ENCODE data around the gene GPR27. TPM values are rescaled to one million over a fixed set of nuclear protein-coding genes. Genes with fewer than 3 reads are reported as not detected.

Gene GPR27
- total RNA-seq, 2 experiments from 2014 or later: 0.68 to 0.91 TPM

- Mint-ChIP-seq H3K27me3 (peaks cover 40% of the 10 kb centered on the region), H3K36me3 (no peaks in the 10 kb centered on the region), H3K9me3 (no peaks in the 10 kb centered on the region), H3K4me3 (no peak overlapping the region), H3K27ac (no peak overlapping the region), H3K4me1 (peaks cover 17% of the 10 kb centered on the region)
- DNase-seq: no peak
These were observed 34.3 kb downstream of the GPR27 start for GRCh38 chr3:71787851-71788405.

DNA sequence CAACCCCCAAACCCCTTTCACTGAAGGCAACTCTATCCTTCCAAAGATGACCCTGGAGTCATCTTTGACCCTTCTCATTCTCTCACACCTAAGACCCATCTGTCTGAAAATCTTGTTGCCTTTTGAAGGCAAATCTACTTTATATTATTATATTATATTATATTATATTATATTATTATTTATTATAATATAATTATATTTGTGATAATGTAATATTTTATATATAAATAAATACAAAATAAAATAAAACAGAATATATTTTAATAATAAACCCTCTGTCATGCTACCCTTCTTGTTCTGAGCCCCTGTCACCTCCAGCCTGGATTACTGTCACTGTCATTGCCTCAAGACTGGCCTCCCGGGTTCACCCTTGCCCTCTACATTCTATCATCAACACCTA, 36.3 kb downstream of the GPR27 start:
- peaks cover 10% of the 10 kb centered on the region for H3K4me1 Mint-ChIP-seq

DNA sequence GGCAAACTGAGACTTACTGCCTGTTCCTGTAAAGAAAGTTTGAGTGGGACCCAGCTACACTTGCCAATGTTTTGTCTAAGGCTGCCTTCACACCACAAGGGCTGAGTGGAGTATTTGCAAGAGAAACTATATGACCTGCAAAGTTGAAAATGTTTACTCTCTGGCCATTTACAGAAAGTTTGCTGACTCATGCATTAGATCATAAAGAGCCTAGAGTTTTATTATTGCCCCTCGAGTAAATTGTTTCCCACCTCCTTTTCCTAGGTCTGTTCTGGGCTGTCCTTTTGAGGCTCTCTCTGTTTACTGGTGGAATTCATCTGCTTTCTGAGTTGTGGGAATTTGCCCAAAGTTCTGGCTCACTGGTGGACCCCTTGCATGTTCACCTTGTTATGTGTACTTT, 38.0 kb downstream of the GPR27 start:
- H3K9me3 Mint-ChIP-seq: no peaks in the 10 kb centered on the region
- no peak overlapping the region for H3K4me3 Mint-ChIP-seq
- no peaks in the 10 kb centered on the region for H3K4me1 Mint-ChIP-seq
- H3K36me3 Mint-ChIP-seq: no peaks in the 10 kb centered on the region
- H3K27ac Mint-ChIP-seq: no peak overlapping the region
- H3K27me3 Mint-ChIP-seq: peaks cover 16% of the 10 kb centered on the region
- no peak for DNase-seq

More for the DNA sequence above, 36.3 kb downstream of the GPR27 start:
- H3K27me3 Mint-ChIP-seq: peaks cover 27% of the 10 kb centered on the region
- H3K4me3 Mint-ChIP-seq: no peak overlapping the region
- no peak for DNase-seq
- no peaks in the 10 kb centered on the region for H3K36me3 Mint-ChIP-seq
- no peak overlapping the region for H3K27ac Mint-ChIP-seq
- H3K9me3 Mint-ChIP-seq: no peaks in the 10 kb centered on the region

GRCh38 chr3:71796290-71796689, 42.6 kb downstream of the GPR27 start:
- H3K27me3 Mint-ChIP-seq: peaks cover 16% of the 10 kb centered on the region
- H3K9me3 Mint-ChIP-seq: no peaks in the 10 kb centered on the region
- H3K36me3 Mint-ChIP-seq: no peaks in the 10 kb centered on the region
- H3K27ac Mint-ChIP-seq: no peak overlapping the region
- no peak overlapping the region for H3K4me3 Mint-ChIP-seq
- no peak for DNase-seq
- H3K4me1 Mint-ChIP-seq: no peaks in the 10 kb centered on the region

DNA sequence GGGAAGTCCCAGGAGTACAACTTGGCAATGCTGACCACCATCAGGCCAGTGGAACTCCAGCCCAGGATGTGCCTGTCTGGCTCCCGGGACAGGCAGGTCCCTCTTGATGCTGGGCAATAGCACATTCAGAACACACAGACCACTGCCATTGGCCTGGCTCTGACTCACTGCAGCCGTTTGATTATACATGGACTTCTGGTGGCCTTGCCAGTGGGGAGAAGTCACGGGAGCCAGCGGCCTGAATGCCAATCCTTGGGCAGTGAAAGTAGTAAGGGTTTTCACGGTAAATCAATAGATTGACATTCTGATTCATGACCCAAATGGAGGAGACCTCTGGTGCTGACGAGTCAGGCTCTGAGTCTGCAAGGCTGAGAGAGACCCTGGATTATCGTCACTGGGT, 43.8 kb downstream of the GPR27 start:
- Mint-ChIP-seq H3K4me1 (no peaks in the 10 kb centered on the region), H3K9me3 (no peaks in the 10 kb centered on the region), H3K36me3 (no peaks in the 10 kb centered on the region), H3K27me3 (peaks cover 17% of the 10 kb centered on the region), H3K4me3 (no peak overlapping the region), H3K27ac (no peak overlapping the region)
- DNase-seq: no peak

DNA sequence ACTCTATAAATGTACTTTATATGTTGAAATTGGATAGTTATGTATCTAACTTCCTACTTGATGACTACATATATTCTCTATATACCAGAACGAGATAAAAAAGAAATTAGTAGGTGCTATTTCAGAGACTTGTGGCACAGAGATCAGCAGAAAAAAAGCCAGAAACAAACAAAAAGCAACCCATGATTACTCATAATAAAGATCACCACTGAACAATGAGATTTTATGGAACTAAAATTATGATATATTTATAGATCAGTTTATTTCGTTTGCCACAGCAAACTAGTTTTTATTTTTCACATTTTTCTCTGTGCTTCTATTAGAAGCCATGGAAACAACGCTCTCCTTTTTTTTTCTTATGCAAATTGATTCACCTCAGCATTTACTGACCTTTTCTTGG, 46.4 kb downstream of the GPR27 start:
- Mint-ChIP-seq H3K27ac (no peak overlapping the region), H3K4me1 (no peaks in the 10 kb centered on the region)

DNA sequence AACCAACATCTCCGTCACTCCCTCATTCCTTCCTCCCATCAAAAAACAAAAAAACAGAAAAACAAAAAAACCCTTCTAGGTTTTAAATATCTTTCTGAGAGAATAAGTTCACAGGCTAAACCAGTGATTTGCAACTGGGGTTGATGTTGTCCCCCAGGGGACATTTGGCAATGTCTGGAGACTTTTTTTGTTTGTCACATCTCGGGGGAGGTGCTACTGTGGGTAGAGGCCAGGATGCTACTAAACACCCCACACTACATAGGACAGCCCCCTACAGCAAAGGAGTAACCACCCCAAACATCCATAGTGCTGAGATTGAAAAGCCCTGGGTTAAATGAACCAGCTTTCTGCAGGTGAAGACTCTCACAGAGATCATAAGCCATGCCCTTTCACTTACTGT, 48.3 kb downstream of the GPR27 start:
- Mint-ChIP-seq H3K27me3 (peaks cover 10% of the 10 kb centered on the region), H3K4me3 (no peak overlapping the region), H3K4me1 (no peaks in the 10 kb centered on the region), H3K27ac (no peak overlapping the region), H3K36me3 (no peaks in the 10 kb centered on the region), H3K9me3 (no peaks in the 10 kb centered on the region)
- DNase-seq: no peak

More for the DNA sequence above, 46.4 kb downstream of the GPR27 start:
- DNase-seq: no peak
- Mint-ChIP-seq H3K4me3 (no peak overlapping the region), H3K36me3 (no peaks in the 10 kb centered on the region), H3K27me3 (peaks cover 14% of the 10 kb centered on the region), H3K9me3 (no peaks in the 10 kb centered on the region)

DNA sequence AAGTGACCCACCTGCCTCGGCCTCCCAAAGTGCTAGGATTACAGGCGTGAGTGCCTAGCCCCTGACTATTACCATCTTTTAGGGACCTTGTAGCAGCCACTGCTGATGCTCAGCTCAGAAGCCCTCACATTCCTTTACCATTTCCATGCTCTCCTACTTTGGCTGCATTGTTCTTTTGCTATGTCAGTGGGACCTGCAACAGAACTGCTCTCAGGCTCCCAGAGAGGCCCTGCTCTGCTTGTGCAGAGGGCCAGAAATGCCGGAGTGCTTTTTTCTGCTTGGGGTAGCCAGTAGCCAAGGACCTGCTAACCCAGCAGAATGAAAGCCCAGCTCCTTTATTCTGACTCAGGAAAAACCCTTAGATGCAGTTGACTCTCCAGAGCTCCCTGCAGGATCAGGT, 49.6 kb downstream of the GPR27 start:
- Mint-ChIP-seq H3K27ac (no peak overlapping the region), H3K27me3 (peaks cover 10% of the 10 kb centered on the region), H3K4me1 (no peaks in the 10 kb centered on the region), H3K4me3 (no peak overlapping the region), H3K36me3 (no peaks in the 10 kb centered on the region), H3K9me3 (no peaks in the 10 kb centered on the region)
- DNase-seq: no peak

DNA sequence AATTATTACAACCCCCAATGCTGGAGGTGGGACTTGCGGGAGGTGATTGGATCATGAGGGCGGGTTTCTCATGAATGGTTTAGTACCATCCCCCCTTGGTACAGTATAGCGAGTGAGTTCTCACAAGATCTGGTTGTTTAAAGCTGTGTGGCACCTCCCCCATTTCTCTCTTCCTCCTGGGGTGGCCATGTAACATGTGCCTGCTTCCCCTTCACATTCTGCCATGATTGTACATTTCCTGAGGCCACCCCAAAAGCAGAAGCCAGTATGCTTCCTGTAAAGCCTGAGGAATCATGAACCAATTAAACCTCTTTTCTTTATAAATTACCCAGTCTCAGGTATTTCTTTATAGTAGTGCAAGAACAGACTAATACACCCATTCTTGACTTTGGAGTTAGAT, 51.5 kb downstream of the GPR27 start:
- no peaks in the 10 kb centered on the region for H3K36me3 Mint-ChIP-seq
- no peak overlapping the region for H3K4me3 Mint-ChIP-seq
- H3K4me1 Mint-ChIP-seq: no peaks in the 10 kb centered on the region
- no peak overlapping the region for H3K27ac Mint-ChIP-seq
- peaks cover 9% of the 10 kb centered on the region for H3K27me3 Mint-ChIP-seq
- DNase-seq: no peak
- no peaks in the 10 kb centered on the region for H3K9me3 Mint-ChIP-seq

DNA sequence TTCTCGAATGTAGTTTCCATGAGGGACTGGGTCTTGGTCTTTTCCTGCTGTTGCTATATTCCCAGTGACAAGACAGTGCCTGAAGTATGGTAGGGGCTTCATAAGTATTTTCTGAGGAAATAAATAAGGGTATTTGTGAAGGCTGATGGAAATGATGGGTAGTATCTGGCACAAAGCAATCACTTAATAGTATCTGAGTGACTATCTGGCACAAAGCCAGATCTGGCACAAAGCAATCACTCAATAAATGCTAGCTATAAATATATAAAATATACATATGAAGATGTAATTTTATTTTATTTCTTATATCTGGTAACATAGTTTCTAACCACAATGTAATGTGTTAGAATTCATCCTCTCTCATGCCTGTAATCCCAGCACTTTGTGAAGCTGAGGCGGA, 52.0 kb downstream of the GPR27 start:
- H3K4me3 Mint-ChIP-seq: no peak overlapping the region
- peaks cover 6% of the 10 kb centered on the region for H3K27me3 Mint-ChIP-seq
- no peaks in the 10 kb centered on the region for H3K9me3 Mint-ChIP-seq
- no peak for DNase-seq
- H3K36me3 Mint-ChIP-seq: no peaks in the 10 kb centered on the region
- no peaks in the 10 kb centered on the region for H3K4me1 Mint-ChIP-seq
- no peak overlapping the region for H3K27ac Mint-ChIP-seq

Other genes starting within 250 kb of the GPR27 start
- gene FOXP1, start 170.1 kb upstream of the GPR27 start, total RNA-seq: 100 to 1,000 TPM; 203 to 205 TPM
- gene EIF4E3, start 28.5 kb upstream of the GPR27 start, total RNA-seq: 10 to 100 TPM; 24.9 to 26.1 TPM
- gene PROK2, start 31.3 kb downstream of the GPR27 start, total RNA-seq: under 1 TPM in 1 of 2 experiments, not detected in 1; 0.34 TPM

All from activated naive CD8-positive, alpha-beta T cell treated with anti-CD3 and anti-CD28 coated beads for 36 hours (primary cell).